GM23338 (cell line): Measurements from ENCODE around the gene JAGN1. TPM values are rescaled to one million over a fixed set of nuclear protein-coding genes. Genes with fewer than 3 reads are reported as not detected.

Experiments
- ATAC-seq: fragments of 200-7000 bp; cut with Tn5 transposase; 3 replicates; pipeline ENCODE4 v1.9.1; 2020
- DNase-seq: peaks from one replicate; pipeline ENCODE4 v3.0.0-alpha.2; 2015; ENCODE audit warnings: low spot score
- H2AFZ ChIP-seq: fragments of 200-600 bp; sonication (generic); 2 replicates; pipeline ENCODE4 v1.8.0; 2016; ENCODE audit warnings: antibody characterized with exemption, mild to moderate bottlenecking, moderate library complexity
- H3F3A ChIP-seq: fragments of 200-600 bp; sonication (generic); replicated peaks from 2 replicates; pipeline ENCODE4 v1.8.0; 2017; ENCODE audit warnings: antibody characterized with exemption, mixed run types, low read depth
- H3K27ac ChIP-seq: fragments of 200-600 bp; sonication (generic); 2 replicates; pipeline ENCODE4 v1.6.1; 2016; ENCODE audit warnings: low read depth
- H3K27me3 ChIP-seq: fragments of 200-600 bp; sonication (generic); 2 replicates; pipeline ENCODE4 v1.8.0; 2016; ENCODE audit warnings: mild to moderate bottlenecking, mixed run types, moderate library complexity; ENCODE audit not compliant: insufficient read depth
- H3K36me3 ChIP-seq: fragments of 200-600 bp; sonication (generic); 2 replicates; pipeline ENCODE4 v1.8.0; 2016; ENCODE audit warnings: mild to moderate bottlenecking; ENCODE audit not compliant: insufficient read depth
- H3K4me1 ChIP-seq: fragments of 200-600 bp; sonication (generic); 2 replicates; pipeline ENCODE4 v1.8.0; 2016; ENCODE audit warnings: mild to moderate bottlenecking, moderate library complexity; ENCODE audit not compliant: insufficient read depth
- H3K4me2 ChIP-seq: fragments of 200-600 bp; sonication (generic); 2 replicates; pipeline ENCODE4 v1.7.1; 2017; ENCODE audit warnings: mixed run types
- H3K4me3 ChIP-seq: fragments of 200-600 bp; sonication (generic); 2 replicates; pipeline ENCODE4 v1.6.1; 2016; ENCODE audit warnings: mixed run types
- H3K79me2 ChIP-seq: fragments of 200-600 bp; sonication (generic); replicated peaks from 2 replicates; pipeline ENCODE4 v1.8.0; 2017; ENCODE audit warnings: mild to moderate bottlenecking; ENCODE audit not compliant: insufficient read depth
- H3K9me2 ChIP-seq: fragments of 200-600 bp; sonication (generic); 2 replicates; pipeline ENCODE4 v1.8.0; 2017; ENCODE audit not compliant: insufficient read depth
- H4K20me1 ChIP-seq: fragments of 200-600 bp; sonication (generic); replicated peaks from 2 replicates; pipeline ENCODE4 v1.8.0; 2017; ENCODE audit warnings: mild to moderate bottlenecking; ENCODE audit not compliant: insufficient read depth
- H3K27ac Mint-ChIP-seq: 2 replicates; pipeline ENCODE4 v1.8.0; 2020; ENCODE audit warnings: inconsistent platforms, mild to moderate bottlenecking, moderate library complexity, mixed read lengths
- H3K27me3 Mint-ChIP-seq: 3 replicates; pipeline ENCODE4 v1.8.0; 2022; ENCODE audit warnings: low read depth, mild to moderate bottlenecking, moderate library complexity, mixed read lengths, inconsistent platforms; ENCODE audit not compliant: insufficient read depth, poor library complexity
- H3K36me3 Mint-ChIP-seq: 3 replicates; pipeline ENCODE4 v1.8.0; 2021; ENCODE audit warnings: low read depth, mild to moderate bottlenecking, inconsistent platforms, moderate library complexity, mixed read lengths
- H3K4me1 Mint-ChIP-seq: 3 replicates; pipeline ENCODE4 v1.8.0; 2020; ENCODE audit warnings: mild to moderate bottlenecking, inconsistent platforms, mixed read lengths
- H3K4me3 Mint-ChIP-seq: 3 replicates; pipeline ENCODE4 v1.8.0; 2021; ENCODE audit warnings: moderate library complexity, mild to moderate bottlenecking, inconsistent platforms, mixed read lengths
- H3K9me3 Mint-ChIP-seq: 3 replicates; pipeline ENCODE4 v1.8.0; 2020; ENCODE audit warnings: moderate library complexity, mild to moderate bottlenecking, inconsistent platforms, mixed read lengths
- EZH2 ChIP-seq: fragments of 200-600 bp; sonication (generic); IDR thresholded peaks from one replicate; pipeline ENCODE4 v1.8.0; 2017; ENCODE audit warnings: antibody characterized with exemption, mild to moderate bottlenecking, low read depth; ENCODE audit not compliant: unreplicated experiment
- JUNB ChIP-seq: IDR thresholded peaks from one replicate; pipeline ENCODE4 v1.6.1; 2016; ENCODE audit warnings: antibody characterized with exemption; ENCODE audit not compliant: unreplicated experiment
- NANOG ChIP-seq: IDR thresholded peaks from 2 replicates; pipeline ENCODE4 v1.6.1; 2016; ENCODE audit warnings: antibody characterized with exemption, borderline replicate concordance
- POLR2AphosphoS5 ChIP-seq: IDR thresholded peaks from 2 replicates; pipeline ENCODE4 v1.6.1; 2016; ENCODE audit warnings: antibody characterized with exemption, low read depth
- STAT1 ChIP-seq: IDR thresholded peaks from one replicate; pipeline ENCODE4 v1.6.1; 2016; ENCODE audit warnings: antibody characterized with exemption; ENCODE audit not compliant: unreplicated experiment
- ZNF114 ChIP-seq: fragments of 250-450 bp; sonication (Bioruptor Pico); IDR thresholded peaks from 2 replicates; pipeline ENCODE4 v1.5.0; 2020; ENCODE audit warnings: mild to moderate bottlenecking, moderate library complexity
- ZNF331 ChIP-seq: fragments of 250-450 bp; sonication (Bioruptor Pico); IDR thresholded peaks from 2 replicates; pipeline ENCODE4 v1.5.0; 2020; ENCODE audit warnings: low read depth, mild to moderate bottlenecking, moderate library complexity
- ZNF462 ChIP-seq: fragments of 250-450 bp; sonication (Bioruptor Pico); IDR thresholded peaks from 2 replicates; pipeline ENCODE4 v1.5.0; 2020; ENCODE audit warnings: mild to moderate bottlenecking, moderate library complexity
- polyA plus RNA-seq: library from polyadenylated mRNA; unstranded; fragments of >200 nt; fragmentation: Nextera tagmentation; extraction: Ambion mirVana; gene quantifications from 2 replicates; pipeline ENCODE4 v1.2.1, GENCODE V29; 2016
- total RNA-seq: library from RNA; depleted of rRNA; stranded (reverse); fragments of >200 nt; shearing (Covaris generic); gene quantifications from 2 replicates; pipeline ENCODE4 v1.2.3, GENCODE V29; 2014

The JAGN1 gene
- total and polyA plus RNA-seq, 2 experiments from 2014 or later: 22.5 to 32.0 TPM

- TF ChIP-seq ZNF462 (no peak), NANOG (no peak), POLR2AphosphoS5 (no peak), ZNF331 (no peak)
These were observed 1.9 kb upstream of the JAGN1 start (continued) for GRCh38 chr3:9888540-9888939.

GRCh38 chr3:9889405-9889804, 1.0 kb upstream of the JAGN1 start:
- no peak overlapping the region; the same call in 2 of the 3 replicates for H3K4me3 Mint-ChIP-seq
- H3K9me3 Mint-ChIP-seq: no peaks in the 10 kb centered on the region
- TF ChIP-seq POLR2AphosphoS5 (no peak), ZNF462 (no peak), EZH2 (no peak), ZNF114 (CRISPR knock-in tag) (no peak), ZNF331 (no peak), JUNB (no peak), STAT1 (no peak)

More at GRCh38 chr3:9889405-9889804, 1.0 kb upstream of the JAGN1 start:
- Mint-ChIP-seq H3K36me3 (peaks cover 29% of the 10 kb centered on the region), H3K27ac (no peak overlapping the region), H3K27me3 (peaks cover 11% of the 10 kb centered on the region), H3K4me1 (peaks cover 12% of the 10 kb centered on the region)
- no peak overlapping the region for H2AFZ ChIP-seq
- no peaks in the 10 kb centered on the region for H3K9me2 ChIP-seq
- DNase-seq (no peak), ATAC-seq (no peak)
- H3K79me2 ChIP-seq: peaks cover 17% of the 10 kb centered on the region
- H3K36me3 ChIP-seq: 0 out of 2 replicates have a peak, but pooled peaks cover 9% of the 10 kb centered on the region
- no peak overlapping the region for H3K27ac ChIP-seq
- H4K20me1 ChIP-seq: peaks cover 4% of the 10 kb centered on the region; the same call in 1 of the 2 replicates
- peaks cover 5% of the 10 kb centered on the region; the same call in 1 of the 2 replicates for H3K4me1 ChIP-seq
- no peak overlapping the region for H3K4me3 ChIP-seq
- H3K4me2 ChIP-seq: no peak overlapping the region
- no peaks in the 10 kb centered on the region for H3K27me3 ChIP-seq
- peaks cover 9% of the 10 kb centered on the region; the same call in 1 of the 2 replicates for H3F3A ChIP-seq
